MM.1S (cell line): ENCODE measurements around the gene CAPZA1.

Source experiments
- CTCF ChIP-seq: fragments of 300-600 bp; sonication (generic); IDR thresholded peaks from 2 replicates; pipeline ENCODE4 v1.5.1; 2016; ENCODE audit warnings: antibody characterized with exemption, low read length, mixed read lengths
- EZH2 ChIP-seq: fragments of 300-600 bp; sonication (generic); optimal IDR thresholded peaks from 2 replicates; pipeline ENCODE3; 2017; ENCODE audit warnings: low read depth, mild to moderate bottlenecking, antibody characterized with exemption, low read length, mixed read lengths
- EZH2phosphoT487 ChIP-seq: fragments of 300-600 bp; sonication (generic); IDR thresholded peaks from 2 replicates; pipeline ENCODE4 v1.6.1; 2018; ENCODE audit warnings: antibody characterized with exemption, low read length

GRCh38 chr1:112710586-112710985 is 91.0 kb downstream of the CAPZA1 start:
- TF ChIP-seq CTCF (no peak), EZH2phosphoT487 (no peak), EZH2 (no peak)
